Measurements from ENCODE around the gene CEP192. TPM values are rescaled to one million over a fixed set of nuclear protein-coding genes. Genes with fewer than 3 reads are reported as not detected.

The CEP192 gene
- total RNA-seq, 1 donor from 2014 or later, result 73.0 TPM

Other genes with a start within 250 kb of the CEP192 start
- gene PTPN2, start 107.1 kb upstream of the CEP192 start, total RNA-seq, result 40.4 TPM
- 39.9 TPM for gene SEH1L, start 43.4 kb upstream of the CEP192 start, total RNA-seq
- gene LDLRAD4, start 227.4 kb downstream of the CEP192 start, total RNA-seq, result 60.7 TPM

Data from frontal cortex (tissue), 1 donor.